ENCODE measurements around the gene BRF1. TPM values are rescaled to one million over a fixed set of nuclear protein-coding genes. Genes with fewer than 3 reads are reported as not detected.

BRF1 gene
- total RNA-seq, 4 donors from 2014 or later: 22.8 to 46.5 (median 30.7) TPM

DNA sequence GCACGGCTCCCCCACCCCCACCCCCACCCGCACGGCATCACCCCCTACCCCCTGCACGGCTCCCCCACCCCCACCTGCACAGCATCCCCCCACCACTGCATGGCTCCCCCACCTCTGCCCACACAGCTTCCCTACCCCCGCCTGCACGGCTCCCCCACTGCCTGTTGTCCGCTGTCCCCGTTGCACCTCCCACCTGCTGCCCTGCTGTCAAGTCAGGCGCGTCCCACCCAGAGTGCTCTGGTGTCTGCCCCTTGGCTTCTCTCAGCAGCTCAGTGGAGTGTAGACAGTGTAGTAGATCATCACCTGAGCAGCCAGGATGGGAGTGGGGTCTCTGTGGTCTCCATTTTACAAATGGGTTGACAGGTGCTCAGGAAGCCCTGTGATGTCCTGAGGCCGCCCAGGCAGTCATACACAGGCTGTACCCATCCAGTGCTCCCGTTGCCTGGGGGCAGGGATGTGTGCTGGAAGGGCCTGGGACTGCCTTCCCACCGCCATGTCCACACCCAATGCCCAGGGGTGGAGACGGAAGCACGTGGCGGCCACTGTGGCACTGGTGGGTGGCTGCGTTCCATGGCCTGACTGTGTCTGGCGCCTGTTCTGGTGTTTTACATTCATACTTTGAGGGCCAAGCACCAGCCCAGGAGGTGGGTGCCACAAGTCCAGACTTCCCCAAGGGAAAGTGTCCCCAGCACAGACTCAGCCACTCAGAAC is 46.2 kb upstream of the BRF1 start:
- DNase-seq (ENCODE audit: low spot score) (no peak), ATAC-seq (ENCODE audit: low FRiP score) (no peak)
- TF ChIP-seq, protein P1, sequence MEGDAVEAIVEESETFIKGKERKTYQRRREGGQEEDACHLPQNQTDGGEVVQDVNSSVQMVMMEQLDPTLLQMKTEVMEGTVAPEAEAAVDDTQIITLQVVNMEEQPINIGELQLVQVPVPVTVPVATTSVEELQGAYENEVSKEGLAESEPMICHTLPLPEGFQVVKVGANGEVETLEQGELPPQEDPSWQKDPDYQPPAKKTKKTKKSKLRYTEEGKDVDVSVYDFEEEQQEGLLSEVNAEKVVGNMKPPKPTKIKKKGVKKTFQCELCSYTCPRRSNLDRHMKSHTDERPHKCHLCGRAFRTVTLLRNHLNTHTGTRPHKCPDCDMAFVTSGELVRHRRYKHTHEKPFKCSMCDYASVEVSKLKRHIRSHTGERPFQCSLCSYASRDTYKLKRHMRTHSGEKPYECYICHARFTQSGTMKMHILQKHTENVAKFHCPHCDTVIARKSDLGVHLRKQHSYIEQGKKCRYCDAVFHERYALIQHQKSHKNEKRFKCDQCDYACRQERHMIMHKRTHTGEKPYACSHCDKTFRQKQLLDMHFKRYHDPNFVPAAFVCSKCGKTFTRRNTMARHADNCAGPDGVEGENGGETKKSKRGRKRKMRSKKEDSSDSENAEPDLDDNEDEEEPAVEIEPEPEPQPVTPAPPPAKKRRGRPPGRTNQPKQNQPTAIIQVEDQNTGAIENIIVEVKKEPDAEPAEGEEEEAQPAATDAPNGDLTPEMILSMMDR (IDR thresholded peaks at IDR 0.05): no peak

DNA sequence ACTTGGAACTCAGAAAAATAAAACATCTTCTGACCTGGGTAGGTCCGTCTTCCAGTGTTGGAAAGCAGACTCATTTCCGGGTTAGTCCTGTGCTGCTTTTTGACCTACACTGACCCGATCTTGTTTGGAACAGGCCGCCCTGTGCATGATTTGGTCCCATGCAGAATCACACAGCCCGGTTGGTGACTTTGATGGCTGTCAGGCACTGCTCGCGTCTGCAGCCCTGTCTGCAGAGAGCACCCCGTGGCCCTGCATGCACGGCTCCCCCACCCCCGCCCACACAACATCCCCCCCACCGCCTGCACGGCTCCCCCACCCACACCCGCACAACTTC is 45.4 kb upstream of the BRF1 start:
- ATAC-seq (ENCODE audit: low FRiP score) (no peak), DNase-seq (ENCODE audit: low spot score) (no peak)
- TF ChIP-seq, protein P1 (IDR thresholded peaks at IDR 0.05): no peak

DNA sequence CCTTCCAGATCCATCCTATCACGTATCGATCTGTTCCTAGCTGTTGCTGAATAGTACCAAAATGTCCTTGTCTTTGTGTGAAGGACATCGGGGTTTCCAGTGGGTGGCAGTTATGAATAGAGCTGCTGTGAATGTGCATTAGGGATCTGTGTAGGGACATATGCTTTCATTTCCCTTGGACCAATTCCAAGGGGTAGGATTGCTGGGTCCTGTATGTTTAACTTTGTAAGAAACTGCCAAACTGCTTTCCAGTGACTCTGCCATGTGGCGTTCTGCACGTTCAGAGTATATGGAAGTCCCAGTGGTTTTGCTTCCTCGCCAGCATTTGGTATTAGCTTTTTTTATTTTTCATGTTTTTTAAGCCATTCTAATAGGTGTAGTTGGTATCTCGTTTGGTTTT is 42.4 kb upstream of the BRF1 start:
- TF ChIP-seq, protein P1 (IDR thresholded peaks at IDR 0.05): no peak
- DNase-seq (ENCODE audit: low spot score) (no peak), ATAC-seq (ENCODE audit: low FRiP score) (no peak)

DNA sequence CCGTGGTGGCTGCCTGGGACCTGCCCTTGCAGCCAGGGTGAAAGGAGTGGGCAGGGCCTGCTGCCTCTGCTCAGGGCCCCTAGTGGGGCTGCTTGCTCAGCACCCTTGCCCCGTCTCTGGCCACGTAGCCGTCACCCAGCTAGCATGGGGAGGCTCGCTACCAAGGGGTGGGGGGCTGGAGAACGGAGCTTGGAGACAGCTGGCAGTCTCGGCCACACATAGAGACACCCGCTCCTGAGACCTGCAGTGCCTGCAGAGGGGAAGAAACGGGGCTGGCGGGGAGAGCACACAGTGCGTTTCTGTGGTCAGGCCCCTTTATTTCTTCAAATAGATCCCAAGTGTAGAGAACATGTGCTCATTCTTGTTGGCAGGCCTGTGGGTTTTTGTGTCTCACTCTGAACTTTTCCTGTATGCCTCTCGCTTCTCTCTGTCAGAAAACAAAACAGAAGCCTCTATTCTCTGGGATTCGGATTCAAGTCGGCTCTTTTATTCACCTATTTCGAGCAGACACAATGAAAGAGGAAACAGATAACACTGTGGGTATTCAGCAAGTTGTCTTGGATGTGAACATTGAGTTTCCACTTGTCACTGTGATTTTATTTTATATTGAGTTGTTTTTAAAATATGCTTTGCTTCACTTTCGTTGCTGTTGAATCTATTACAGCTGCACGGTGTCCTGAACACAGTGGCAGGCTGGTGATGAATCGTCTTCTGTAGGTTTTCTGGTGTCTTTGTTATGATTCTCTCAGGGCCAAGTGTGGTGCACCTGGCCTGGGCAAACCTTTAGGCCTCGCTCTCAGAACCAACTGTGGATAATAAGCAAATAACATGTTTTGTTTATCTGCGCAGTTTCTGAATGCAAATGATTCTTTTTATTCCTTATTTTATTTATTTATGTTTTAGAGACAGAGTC is 40.3 kb upstream of the BRF1 start:
- no peak for DNase-seq (ENCODE audit: low spot score)
- TF ChIP-seq, protein P1 (IDR thresholded peaks at IDR 0.05): no peak
- no peak for ATAC-seq (ENCODE audit: low FRiP score)

DNA sequence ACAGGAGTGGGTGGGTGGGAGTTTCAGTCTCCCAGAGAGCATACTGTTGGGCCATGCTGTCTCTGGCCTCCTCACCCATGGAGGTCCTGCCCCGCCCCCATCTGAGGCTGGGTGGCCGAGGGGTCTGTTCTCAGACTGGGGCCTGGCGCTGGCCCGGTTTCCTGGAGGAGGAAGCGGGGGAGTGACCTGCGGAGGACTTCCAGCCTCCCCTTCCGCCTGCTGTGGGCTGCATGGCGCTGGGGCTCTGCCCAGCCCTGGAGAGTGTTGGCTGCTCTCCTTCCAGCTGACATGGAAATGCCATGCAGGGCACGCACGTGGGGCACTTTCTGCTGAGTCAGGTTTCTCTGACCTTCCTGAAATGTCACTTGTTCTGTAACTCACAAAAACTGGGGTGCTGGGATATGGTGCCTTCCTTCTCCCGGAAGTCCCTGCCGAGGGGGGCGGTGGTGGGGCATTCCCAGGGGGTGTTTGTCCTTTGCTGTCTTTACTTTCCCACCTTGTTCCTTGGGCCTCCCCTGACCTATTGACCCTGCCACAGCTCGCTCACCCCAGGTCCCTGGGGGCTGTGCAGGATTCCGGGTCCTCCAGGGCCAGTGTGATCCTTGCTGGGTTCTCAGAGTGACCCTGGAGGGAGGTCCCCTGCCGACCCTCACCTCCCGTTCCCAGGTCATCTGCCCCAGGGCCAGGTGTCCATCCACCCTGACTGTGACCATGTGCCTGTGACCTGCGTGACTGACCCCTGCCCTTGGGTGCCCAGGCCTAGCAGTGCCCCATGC is 37.4 kb upstream of the BRF1 start:
- ATAC-seq (ENCODE audit: low FRiP score) (peak; percentile 9), DNase-seq (ENCODE audit: low spot score) (no peak)

DNA sequence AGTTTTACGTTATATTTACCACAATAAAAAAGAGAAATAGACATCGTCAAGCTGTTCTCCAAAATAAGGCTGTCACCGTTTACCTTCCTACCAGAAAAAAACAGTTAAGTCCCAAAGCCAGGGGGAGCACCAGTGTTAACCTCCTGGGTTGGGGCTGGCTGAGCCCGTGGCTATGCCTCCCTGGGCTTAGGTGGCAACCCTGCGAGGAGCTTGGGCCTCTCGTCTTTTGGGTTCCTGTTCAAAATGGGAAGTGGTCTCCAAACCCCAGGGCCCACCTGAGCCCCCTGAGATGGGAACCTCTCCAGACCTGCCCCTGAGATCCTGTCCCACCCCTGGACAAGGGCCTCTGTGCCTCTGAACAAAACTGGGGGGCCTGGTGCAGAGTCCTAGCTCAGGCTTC is 36.6 kb upstream of the BRF1 start:
- ATAC-seq (ENCODE audit: low FRiP score) (no peak), DNase-seq (ENCODE audit: low spot score) (no peak)
- TF ChIP-seq, protein P1 (IDR thresholded peaks at IDR 0.05): no peak

More for the DNA sequence above, 37.4 kb upstream of the BRF1 start:
- TF ChIP-seq, protein P1 (IDR thresholded peaks at IDR 0.05): no peak
